PC-3 (cell line): ENCODE data around the gene CFAP410. TPM values are rescaled to one million over a fixed set of nuclear protein-coding genes. Genes with fewer than 3 reads are reported as not detected.

ENCODE experiments used
- ATAC-seq: fragments of 200-7000 bp; cut with Tn5 transposase; 2 replicates; pipeline ENCODE4 v1.9.1; 2020; ENCODE audit warnings: mild to moderate bottlenecking, moderate library complexity
- BruUV-seq: library from RNA; stranded (reverse); fragments of 400-500 nt; replicated peaks from 2 replicates; lab custom pipeline; 2021; lab: Mats Ljungman, UMichigan
- CTCF ChIA-PET: fragments of 300-600 bp; sonication (Branson Sonifier 250); formaldehyde crosslinking; loops from one replicate; lab custom pipeline; 2022; ENCODE audit warnings: antibody characterized with exemption; lab: Charles Lee
- POLR2A ChIA-PET: fragments of 300-600 bp; sonication (Branson Sonifier 250); formaldehyde crosslinking; loops from one replicate; lab custom pipeline; 2022; ENCODE audit warnings: antibody characterized with exemption; ENCODE audit not compliant: unreplicated experiment; lab: Charles Lee
- DNase-seq: peaks from one replicate; pipeline ENCODE4 v3.0.0-alpha.2; 2015
- H2AFZ ChIP-seq: fragments of 300-600 bp; sonication (generic); 2 replicates; pipeline ENCODE4 v1.6.0; 2016; ENCODE audit warnings: antibody characterized with exemption, low read length
- H3F3A ChIP-seq: fragments of 300-600 bp; sonication (generic); one replicate; pipeline ENCODE4 v1.6.0; 2017; ENCODE audit warnings: antibody characterized with exemption, low read length, control low read depth, mild to moderate bottlenecking; ENCODE audit not compliant: unreplicated experiment
- H3K27ac ChIP-seq: fragments of 300-600 bp; sonication (generic); 2 replicates; pipeline ENCODE4 v1.5.1; 2016; ENCODE audit warnings: mild to moderate bottlenecking, low read length
- H3K27me3 ChIP-seq: fragments of 300-600 bp; sonication (generic); 2 replicates; pipeline ENCODE4 v1.6.1; 2016; ENCODE audit warnings: low read length, mixed read lengths
- H3K36me3 ChIP-seq: fragments of 300-600 bp; sonication (generic); 2 replicates; pipeline ENCODE4 v1.6.1; 2016; ENCODE audit warnings: low read depth, mixed run types, low read length, mixed read lengths
- H3K4me1 ChIP-seq: fragments of 300-600 bp; sonication (generic); 2 replicates; pipeline ENCODE4 v1.5.1; 2016; ENCODE audit warnings: low read length; ENCODE audit not compliant: insufficient read depth
- H3K4me2 ChIP-seq: fragments of 300-600 bp; sonication (generic); 2 replicates; pipeline ENCODE4 v1.6.0; 2016; ENCODE audit warnings: low read length
- H3K4me3 ChIP-seq: fragments of 300-600 bp; sonication (generic); 2 replicates; pipeline ENCODE4 v1.5.1; 2016; ENCODE audit warnings: mild to moderate bottlenecking, low read length, mixed read lengths
- H3K79me2 ChIP-seq: fragments of 300-600 bp; sonication (generic); 2 replicates; pipeline ENCODE4 v1.6.1; 2017; ENCODE audit warnings: low read length, mixed read lengths
- H3K9ac ChIP-seq: fragments of 300-600 bp; sonication (generic); 2 replicates; pipeline ENCODE4 v1.6.0; 2016; ENCODE audit warnings: mild to moderate bottlenecking, low read length
- H3K9me2 ChIP-seq: fragments of 300-600 bp; sonication (generic); replicated peaks from 2 replicates; pipeline ENCODE4 v1.6.1; 2016; ENCODE audit warnings: mixed run types, low read length, mixed read lengths
- H3K9me3 ChIP-seq: fragments of 300-600 bp; sonication (generic); 2 replicates; pipeline ENCODE4 v1.6.1; 2016; ENCODE audit warnings: low read length, mixed read lengths
- H4K20me1 ChIP-seq: fragments of 300-600 bp; sonication (generic); 2 replicates; pipeline ENCODE4 v1.6.1; 2016; ENCODE audit warnings: low read length, mixed read lengths
- CTCF ChIP-seq: fragments of 300-600 bp; sonication (generic); conservative IDR thresholded peaks from 2 replicates; pipeline ENCODE4 v1.5.1; 2017; ENCODE audit warnings: antibody characterized with exemption, low read depth, mild to moderate bottlenecking, low read length
- EZH2 ChIP-seq: fragments of 300-600 bp; sonication (generic); IDR thresholded peaks from one replicate; pipeline ENCODE4 v1.6.1; 2017; ENCODE audit warnings: antibody characterized with exemption, mild to moderate bottlenecking, low read length; ENCODE audit not compliant: unreplicated experiment
- EZH2phosphoT487 ChIP-seq: fragments of 300-600 bp; sonication (generic); IDR thresholded peaks from 2 replicates; pipeline ENCODE4 v1.6.1; 2018; ENCODE audit warnings: mild to moderate bottlenecking, antibody characterized with exemption, low read length, borderline replicate concordance
- intact Hi-C: fragments of 100-400 bp; cut with micrococcal nuclease; formaldehyde crosslinking; loops from 2 replicates; pipeline ENCODE4 v1.9.0; 2023
- total RNA-seq: library from RNA; depleted of rRNA; stranded (reverse); fragments of >200 nt; gene quantifications from 2 replicates; pipeline ENCODE4 v1.2.3, GENCODE V29; 2014

Gene CFAP410
- total RNA-seq, 1 experiment from 2014 or later: 18.4 TPM

- H3K27me3 ChIP-seq: no peaks in the 10 kb centered on the region
- no peaks in the 10 kb centered on the region for H3K9me2 ChIP-seq
- intact Hi-C loops: no loop called here
- no peaks in the 10 kb centered on the region for H3F3A ChIP-seq
- H4K20me1 ChIP-seq: peaks cover 14% of the 10 kb centered on the region; the same call in 1 of the 2 replicates
- no peak overlapping the region for H3K4me2 ChIP-seq
- ChIA-PET POLR2A (interaction anchor here (0.6 kb wide), 1 partner anchor 9 kb away, joined by 3 read pairs; no protein-coding TSS in a partner anchor), CTCF (interaction anchor here (0.5 to 0.7 kb wide), 2 partner anchors 37 to 43 kb away, joined by 3 to 16 read pairs; no protein-coding TSS in a partner anchor)
- no peak for TF ChIP-seq EZH2
- peaks cover 17% of the 10 kb centered on the region for H3K79me2 ChIP-seq
- no peaks in the 10 kb centered on the region for H3K36me3 ChIP-seq
- H3K9me3 ChIP-seq: no peaks in the 10 kb centered on the region
- ATAC-seq (no peak), DNase-seq (no peak)
- peaks cover 26% of the 10 kb centered on the region for H3K4me1 ChIP-seq
- no TSS peak for BruUV-seq
- no peak overlapping the region for H3K4me3 ChIP-seq
- no peak overlapping the region for H2AFZ ChIP-seq
- H3K27ac ChIP-seq: no peak overlapping the region
- H3K9ac ChIP-seq: no peak overlapping the region
Observed at GRCh38 chr21:44296916-44297315, 42.3 kb downstream of the CFAP410 start.

GRCh38 chr21:44296103-44296519 lies 43.1 kb downstream of the CFAP410 start:
- intact Hi-C loops: no loop called here
- ChIA-PET CTCF (no interaction called here), POLR2A (no interaction called here)
- peaks cover 6% of the 10 kb centered on the region; the same call in 1 of the 2 replicates for H4K20me1 ChIP-seq
- H3K27me3 ChIP-seq: no peaks in the 10 kb centered on the region
- H3K27ac ChIP-seq: no peak overlapping the region
- no peaks in the 10 kb centered on the region for H3K36me3 ChIP-seq
- H3K9ac ChIP-seq: no peak overlapping the region
- TF ChIP-seq EZH2 (no peak), EZH2phosphoT487 (no peak), CTCF (no peak)
- ATAC-seq: no peak
- H3K4me3 ChIP-seq: no peak overlapping the region
- no peaks in the 10 kb centered on the region for H3F3A ChIP-seq
- BruUV-seq: no TSS peak
- H3K4me2 ChIP-seq: no peak overlapping the region
- no peak for DNase-seq
- no peaks in the 10 kb centered on the region for H3K9me2 ChIP-seq
- H3K9me3 ChIP-seq: no peaks in the 10 kb centered on the region
- no peak overlapping the region for H2AFZ ChIP-seq
- peaks cover 9% of the 10 kb centered on the region for H3K79me2 ChIP-seq
- peaks cover 18% of the 10 kb centered on the region for H3K4me1 ChIP-seq

GRCh38 chr21:44295646-44296045 lies 43.5 kb downstream of the CFAP410 start:
- TF ChIP-seq EZH2phosphoT487: no peak
- TF ChIP-seq CTCF: no peak
- TF ChIP-seq EZH2: no peak
- Histone ChIP-seq H3K36me3 (no peaks in the 10 kb centered on the region), H3K9ac (no peak overlapping the region), H2AFZ (no peak overlapping the region), H4K20me1 (peaks cover under 1% of the 10 kb centered on the region; the same call in 1 of the 2 replicates), H3K9me3 (no peaks in the 10 kb centered on the region), H3K4me3 (no peak overlapping the region), H3K79me2 (peaks cover 5% of the 10 kb centered on the region), H3F3A (no peaks in the 10 kb centered on the region), H3K27me3 (no peaks in the 10 kb centered on the region), H3K4me1 (peaks cover 14% of the 10 kb centered on the region), H3K9me2 (no peaks in the 10 kb centered on the region), H3K27ac (no peak overlapping the region), H3K4me2 (no peak overlapping the region)
- ChIA-PET CTCF (no interaction called here), POLR2A (no interaction called here)
- DNase-seq: no peak
- BruUV-seq: no TSS peak
- ATAC-seq: no peak
- intact Hi-C loops: no loop called here
